Measurements from ENCODE around the gene S100B. TPM values are rescaled to one million over a fixed set of nuclear protein-coding genes. Genes with fewer than 3 reads are reported as not detected.

The S100B gene
- total RNA-seq, 4 donors from 2014 or later, result 260 to 1,153 (median 828) TPM

GRCh38 chr21:46610018-46610701 is 5.3 kb upstream of the S100B start:
- no peak for TF ChIP-seq EP300 (IDR thresholded peaks at IDR 0.05)
- TF ChIP-seq, protein P1, sequence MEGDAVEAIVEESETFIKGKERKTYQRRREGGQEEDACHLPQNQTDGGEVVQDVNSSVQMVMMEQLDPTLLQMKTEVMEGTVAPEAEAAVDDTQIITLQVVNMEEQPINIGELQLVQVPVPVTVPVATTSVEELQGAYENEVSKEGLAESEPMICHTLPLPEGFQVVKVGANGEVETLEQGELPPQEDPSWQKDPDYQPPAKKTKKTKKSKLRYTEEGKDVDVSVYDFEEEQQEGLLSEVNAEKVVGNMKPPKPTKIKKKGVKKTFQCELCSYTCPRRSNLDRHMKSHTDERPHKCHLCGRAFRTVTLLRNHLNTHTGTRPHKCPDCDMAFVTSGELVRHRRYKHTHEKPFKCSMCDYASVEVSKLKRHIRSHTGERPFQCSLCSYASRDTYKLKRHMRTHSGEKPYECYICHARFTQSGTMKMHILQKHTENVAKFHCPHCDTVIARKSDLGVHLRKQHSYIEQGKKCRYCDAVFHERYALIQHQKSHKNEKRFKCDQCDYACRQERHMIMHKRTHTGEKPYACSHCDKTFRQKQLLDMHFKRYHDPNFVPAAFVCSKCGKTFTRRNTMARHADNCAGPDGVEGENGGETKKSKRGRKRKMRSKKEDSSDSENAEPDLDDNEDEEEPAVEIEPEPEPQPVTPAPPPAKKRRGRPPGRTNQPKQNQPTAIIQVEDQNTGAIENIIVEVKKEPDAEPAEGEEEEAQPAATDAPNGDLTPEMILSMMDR (IDR thresholded peaks at IDR 0.05), result no peak
- no peak for TF ChIP-seq POLR2A (IDR thresholded peaks at IDR 0.05)
- Histone ChIP-seq H3K4me1 (peaks cover 0 to 41% (median 23%) of the 10 kb centered on the region in 4 donors), H3K27me3 (no peaks in the 10 kb centered on the region), H3K4me3 (no peak overlapping the region), H3K27ac (peak overlapping the region in 2 of 4 donors; percentile 82 to 93), H3K9me3 (peaks cover 0 to 6% (median 2%) of the 10 kb centered on the region in 4 donors), H3K36me3 (no peaks in the 10 kb centered on the region)
- no peak for DNase-seq (ENCODE audit: low spot score in 2 of 2)
- WGBS, 2 donors, result 69 to 73% methylated on average over 6 of the region's 6 CpGs

- no peak for DNase-seq (ENCODE audit: low spot score in 2 of 2)
- H3K27ac ChIP-seq, result peak overlapping the region in 3 of 4 donors; percentile 70 to 93 (median 82)
- H3K4me1 ChIP-seq, result peaks cover 0 to 41% (median 23%) of the 10 kb centered on the region in 4 donors
- TF ChIP-seq POLR2A (IDR thresholded peaks at IDR 0.05) (no peak), EP300 (IDR thresholded peaks at IDR 0.05) (no peak)
- TF ChIP-seq, protein P1 (IDR thresholded peaks at IDR 0.05), result no peak
- H3K9me3 ChIP-seq, result peaks cover 0 to 6% (median 2%) of the 10 kb centered on the region in 4 donors
- no peak overlapping the region for H3K4me3 ChIP-seq
- no peaks in the 10 kb centered on the region for H3K36me3 ChIP-seq
- WGBS, 2 donors, result 66 to 73% methylated on average over 3 of the region's 3 CpGs
- H3K27me3 ChIP-seq, result no peaks in the 10 kb centered on the region
These were observed 3.8 kb upstream of the S100B start for GRCh38 chr21:46608672-46609111.

- H3K9me3 ChIP-seq, result peaks cover 0 to 6% (median 2%) of the 10 kb centered on the region in 4 donors
- peak overlapping the region; percentile 28 to 93 (median 76) for H3K27ac ChIP-seq
- H3K27me3 ChIP-seq, result no peaks in the 10 kb centered on the region
- 84 to 88% methylated on average over 2 of the region's 2 CpGs for WGBS, 2 donors
- H3K4me1 ChIP-seq, result peaks cover 0 to 41% (median 23%) of the 10 kb centered on the region in 4 donors
- no peaks in the 10 kb centered on the region for H3K36me3 ChIP-seq
- no peak for DNase-seq (ENCODE audit: low spot score in 2 of 2)
- no peak overlapping the region for H3K4me3 ChIP-seq
- TF ChIP-seq, protein P1 (IDR thresholded peaks at IDR 0.05), result no peak
- TF ChIP-seq EP300 (IDR thresholded peaks at IDR 0.05) (no peak), POLR2A (IDR thresholded peaks at IDR 0.05) (no peak)
These were observed 2.8 kb upstream of the S100B start for GRCh38 chr21:46607636-46608035.

DNA sequence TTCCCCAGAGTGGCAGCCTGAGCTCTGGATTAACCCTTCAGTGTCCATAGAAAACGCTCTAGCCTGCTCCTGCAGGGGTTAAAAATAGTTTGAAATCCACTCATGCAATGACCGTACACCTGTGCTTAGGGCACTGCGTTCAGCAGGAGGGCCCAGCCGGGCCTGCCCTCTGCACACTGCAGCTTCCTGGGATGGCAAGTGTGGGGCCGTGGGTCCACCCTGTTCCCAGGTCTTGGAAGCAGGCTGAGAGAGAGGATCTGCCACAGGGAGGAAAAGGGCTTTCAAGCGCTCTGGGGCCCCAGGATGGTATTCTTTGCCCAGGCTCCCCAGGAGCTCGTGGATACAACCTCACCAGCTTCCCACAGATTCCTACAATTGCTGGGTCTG is 1.5 kb upstream of the S100B start:
- TF ChIP-seq POLR2A (IDR thresholded peaks at IDR 0.05), result no peak
- no peak for TF ChIP-seq EP300 (IDR thresholded peaks at IDR 0.05)
- TF ChIP-seq, protein P1 (IDR thresholded peaks at IDR 0.05), result no peak
- Histone ChIP-seq H3K36me3 (peaks cover 0 to 3% (median 0%) of the 10 kb centered on the region in 3 donors), H3K4me1 (peaks cover 0 to 44% (median 27%) of the 10 kb centered on the region in 4 donors), H3K27ac (peak overlapping the region; percentile 68 to 93 (median 76)), H3K9me3 (peaks cover 0 to 6% (median 2%) of the 10 kb centered on the region in 4 donors), H3K27me3 (no peaks in the 10 kb centered on the region), H3K4me3 (no peak overlapping the region)
- 47 to 69% methylated on average over 3 to 7 of the region's 7 CpGs for WGBS, 2 donors
- DNase-seq (ENCODE audit: low spot score in 2 of 2), result no peak

DNA sequence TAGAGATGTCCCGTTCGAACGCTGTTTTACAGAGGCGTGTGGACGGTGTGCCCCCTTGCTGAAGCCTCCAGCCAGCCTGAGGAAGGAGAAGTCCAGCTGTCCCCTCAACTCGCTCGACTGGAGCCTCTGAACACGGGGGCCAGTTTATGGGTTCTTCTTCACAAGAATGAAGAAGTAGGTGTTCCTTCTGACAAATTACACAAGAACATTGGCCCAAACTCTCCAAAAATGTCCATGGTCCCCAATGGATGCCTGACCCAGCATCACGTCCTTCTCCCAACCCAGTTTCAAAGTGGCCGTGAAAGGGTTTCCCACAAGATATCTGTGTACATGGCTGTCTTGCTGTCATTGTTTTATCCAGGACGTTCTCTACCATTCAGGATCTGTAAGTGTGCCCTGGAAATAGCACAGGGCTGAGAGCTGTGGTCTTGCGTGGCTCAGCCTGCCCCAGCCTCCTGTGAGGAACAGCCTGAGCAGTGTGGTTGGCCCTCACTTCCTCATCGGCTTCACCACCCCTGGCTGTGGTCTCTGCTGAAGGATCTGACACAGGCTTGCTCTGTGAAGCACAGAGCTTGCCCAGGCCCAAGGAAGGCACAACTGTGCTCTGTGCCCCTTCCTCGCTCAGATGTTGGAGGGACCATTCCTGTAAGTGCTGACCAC is 1.0 kb upstream of the S100B start:
- no peak for DNase-seq (ENCODE audit: low spot score in 2 of 2)
- Histone ChIP-seq H3K9me3 (peaks cover 0 to 5% (median 2%) of the 10 kb centered on the region in 4 donors), H3K4me3 (no peak overlapping the region), H3K36me3 (peaks cover 0 to 8% (median 0%) of the 10 kb centered on the region in 3 donors), H3K27me3 (no peaks in the 10 kb centered on the region), H3K4me1 (peaks cover 0 to 49% (median 27%) of the 10 kb centered on the region in 4 donors), H3K27ac (peak overlapping the region; percentile 68 to 93 (median 76))
- WGBS, 2 donors, result 32 to 47% methylated on average over 13 to 14 of the region's 14 CpGs
- TF ChIP-seq EP300 (IDR thresholded peaks at IDR 0.05), result no peak

Measured in tibial nerve (tissue), 4 donors.